Kasumi-1 (cell line): ENCODE data around the gene ABTB1.

Experiments
- DNase-seq, 2 experiments: peaks; one replicate each; lab custom pipeline; 2025; lab: John Stamatoyannopoulos, UW

ABTB1 gene

DNA sequence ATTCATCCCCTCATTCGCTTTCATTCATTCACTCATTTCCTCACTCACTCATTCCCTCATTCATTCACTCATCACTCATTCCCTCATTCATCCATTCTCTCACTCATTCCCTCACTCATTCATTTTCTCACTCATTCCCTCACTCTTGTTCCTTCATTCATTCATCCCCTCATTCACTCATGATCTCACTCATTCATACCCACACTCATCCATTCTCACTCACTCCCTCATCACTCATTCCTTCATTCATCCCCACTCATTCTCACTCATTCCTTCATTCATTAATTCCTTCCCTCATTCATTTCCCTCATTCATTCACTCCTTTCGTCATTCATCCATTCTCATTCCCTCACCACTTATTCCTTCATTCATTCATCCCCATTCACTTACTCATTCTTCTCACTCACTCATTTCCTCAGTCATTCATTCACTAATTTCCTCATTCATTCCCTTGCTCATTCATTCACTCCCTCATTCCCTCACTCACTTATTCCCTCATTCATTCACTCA, 14.5 kb downstream of the ABTB1 start:
- no peak for DNase-seq

DNA sequence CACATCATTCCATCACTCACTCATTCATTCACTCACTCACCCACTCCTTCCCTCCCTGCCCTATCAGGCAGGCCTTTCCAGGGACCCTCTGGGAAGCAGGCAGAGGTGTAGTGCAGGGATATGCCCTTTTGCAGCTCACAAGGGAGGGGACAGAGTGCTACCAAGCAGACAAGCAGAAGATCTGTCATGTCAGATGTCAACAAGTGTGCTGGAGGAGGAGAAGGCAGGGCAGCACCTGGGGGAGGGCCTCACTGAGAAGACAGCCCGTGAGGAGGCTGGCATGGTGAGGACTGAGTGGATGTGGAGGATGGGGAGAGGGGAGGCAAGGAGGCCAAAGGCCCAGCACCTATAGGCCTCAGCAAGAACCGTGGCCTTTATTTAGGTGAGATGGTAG, 15.3 kb downstream of the ABTB1 start:
- DNase-seq, result no peak

DNA sequence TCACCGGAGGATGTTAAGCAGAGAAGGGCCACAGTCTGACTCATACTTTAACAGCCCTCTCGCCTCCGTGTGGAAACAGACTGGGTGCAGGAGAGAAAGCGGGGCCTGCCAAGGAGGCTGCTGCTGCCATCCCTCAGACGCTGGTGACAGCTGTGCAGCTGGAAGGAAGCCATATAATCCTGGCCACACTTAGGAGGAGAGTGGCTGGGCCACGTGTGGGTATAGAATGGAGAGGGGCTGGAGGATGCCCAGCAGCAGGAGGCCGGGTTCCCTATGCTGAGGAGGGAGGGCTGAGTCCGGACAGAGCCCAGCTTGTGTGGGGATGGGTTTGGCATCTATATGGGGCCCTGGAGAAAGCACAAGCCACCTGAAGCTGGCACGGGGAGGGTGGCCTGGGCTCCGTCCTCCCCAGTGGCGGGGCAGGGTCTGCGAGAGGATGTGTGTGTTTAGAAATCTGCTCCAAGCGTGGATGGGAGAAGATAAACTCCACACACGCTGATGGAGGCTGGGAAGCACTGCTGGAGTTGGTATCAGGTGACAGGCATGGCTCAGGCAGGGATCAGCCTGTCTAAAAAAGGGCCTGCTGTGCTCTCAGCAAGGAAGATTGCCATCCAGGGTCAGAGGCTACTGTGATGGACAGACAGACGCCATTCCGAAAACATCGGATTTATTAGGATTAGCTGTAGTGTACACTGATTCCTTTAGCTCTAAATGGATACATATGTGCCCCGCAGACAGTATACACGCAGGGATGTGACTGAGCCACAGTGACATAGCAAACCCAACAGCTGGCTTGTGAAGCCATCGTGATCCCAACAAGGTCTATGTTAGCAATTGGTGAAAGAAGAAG, 15.9 kb downstream of the ABTB1 start:
- no peak for DNase-seq

DNA sequence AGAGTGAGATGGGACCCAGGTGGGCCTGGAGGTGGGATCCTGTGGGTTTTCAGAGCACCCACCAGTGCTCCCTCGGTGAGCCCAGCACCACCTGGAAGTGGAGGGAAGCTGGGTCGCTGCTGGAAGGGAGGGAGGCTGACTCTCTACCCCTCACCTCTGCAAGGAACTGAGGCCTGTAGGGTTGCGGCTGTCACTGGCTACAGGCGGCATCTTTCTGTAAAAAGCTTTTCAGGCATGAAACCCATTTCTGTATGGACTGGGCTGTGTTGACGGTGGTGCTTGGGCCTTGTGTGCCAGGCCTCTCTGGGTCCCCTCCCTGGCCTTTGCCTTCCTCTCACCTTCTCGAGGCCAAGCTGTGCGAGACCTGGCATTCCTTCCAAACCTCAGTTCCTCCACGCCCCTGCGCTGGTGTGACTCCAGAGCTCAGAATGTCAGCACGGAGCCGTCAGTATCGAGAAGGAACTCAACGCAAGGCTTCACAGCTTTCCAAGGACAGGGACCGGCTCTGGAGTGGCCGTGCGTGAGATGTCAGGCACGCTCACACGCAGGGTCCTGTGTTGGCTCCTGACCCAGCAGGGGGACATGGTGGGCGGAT, 16.6 kb downstream of the ABTB1 start:
- no peak for DNase-seq

DNA sequence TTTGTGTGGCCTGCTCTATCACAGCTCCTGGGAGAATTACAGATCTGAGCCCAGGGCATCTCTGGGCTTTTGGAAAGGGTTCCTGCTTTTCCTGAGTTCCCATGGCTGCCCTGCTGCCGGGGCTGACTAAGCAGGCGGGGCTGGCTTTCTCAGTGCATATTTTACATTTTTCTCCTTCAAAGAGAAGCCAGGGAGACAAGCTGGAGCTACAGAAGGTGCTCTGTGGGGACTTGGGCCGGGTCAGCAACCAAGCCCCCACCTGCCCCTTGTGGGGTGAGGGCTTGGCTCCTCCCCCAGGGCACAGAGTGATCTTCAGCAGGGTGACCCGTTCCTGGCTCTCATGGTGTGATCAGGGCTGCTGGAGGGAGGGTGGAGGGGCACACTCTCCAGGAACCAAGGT, 17.4 kb downstream of the ABTB1 start:
- DNase-seq, result no peak

DNA sequence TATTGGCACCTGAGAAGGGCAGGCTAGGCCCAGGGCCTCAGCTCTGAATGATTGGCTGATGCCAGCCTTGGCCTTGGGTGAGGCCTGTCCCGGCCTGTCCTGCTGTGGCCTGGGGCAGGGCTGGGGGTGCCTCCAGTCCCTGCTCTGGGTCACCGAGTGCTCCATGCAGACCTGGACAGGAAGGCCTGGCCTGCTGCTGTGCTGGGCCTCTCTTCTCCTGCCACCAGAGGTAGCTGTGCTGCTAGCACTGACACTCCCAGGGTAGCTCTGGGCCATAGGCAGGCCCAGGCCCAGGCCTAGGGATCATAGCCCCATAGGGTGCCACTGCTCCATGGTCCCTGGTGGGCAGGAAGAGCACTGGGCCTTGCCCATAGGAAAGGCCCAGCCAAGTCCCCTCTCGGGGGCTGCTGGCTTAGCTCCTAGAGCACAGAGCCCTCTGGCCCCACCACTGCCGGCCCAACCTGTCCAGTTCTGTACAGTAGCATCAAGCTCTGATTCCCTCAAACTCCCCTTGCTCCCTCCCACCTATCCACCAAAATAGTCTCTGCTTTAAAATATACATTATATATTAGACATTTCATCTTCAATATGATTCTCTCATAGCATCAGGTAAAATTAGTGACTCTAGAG, 18.2 kb downstream of the ABTB1 start:
- DNase-seq, result peak; percentile 61 to 72

DNA sequence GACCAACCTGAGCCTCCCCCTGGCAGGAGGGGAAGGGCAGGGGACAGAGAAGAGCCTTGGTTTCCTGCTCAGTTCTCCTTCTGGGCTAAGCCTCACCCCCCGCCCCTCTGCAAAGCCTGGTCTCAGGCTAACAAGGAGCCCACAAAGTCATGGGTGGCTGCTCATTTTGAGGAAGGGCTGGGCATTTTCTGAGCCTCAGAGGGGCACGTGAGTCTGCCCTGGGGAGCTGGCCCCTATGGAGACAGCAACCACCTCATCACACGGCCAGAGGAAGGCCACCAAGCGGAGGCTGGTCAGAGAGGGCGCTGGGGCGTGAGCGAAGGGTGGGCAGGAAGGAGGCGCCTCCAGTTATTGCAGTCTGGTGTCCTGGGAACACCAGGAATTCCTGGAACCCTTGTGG, 18.7 kb downstream of the ABTB1 start:
- DNase-seq, result no peak

DNA sequence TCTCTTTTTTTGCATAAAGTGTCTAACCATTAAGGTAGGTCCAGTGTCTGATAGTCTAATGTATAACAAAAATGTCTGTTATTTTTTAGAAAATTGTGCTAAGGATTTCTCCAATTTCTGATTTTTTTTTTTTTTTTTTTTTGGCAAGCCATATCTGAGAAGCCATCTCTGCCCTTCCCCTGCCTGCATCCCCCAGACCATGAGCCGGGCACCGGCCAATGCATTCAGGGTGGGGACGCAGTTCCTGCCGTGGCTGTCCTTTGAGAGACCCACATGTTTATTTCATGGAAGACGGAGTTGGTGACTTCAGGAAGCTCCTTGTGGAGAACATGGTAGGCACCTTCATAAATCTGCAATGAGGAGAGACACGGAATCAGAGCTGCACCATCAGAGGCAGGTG, 19.2 kb downstream of the ABTB1 start:
- DNase-seq, result no peak

DNA sequence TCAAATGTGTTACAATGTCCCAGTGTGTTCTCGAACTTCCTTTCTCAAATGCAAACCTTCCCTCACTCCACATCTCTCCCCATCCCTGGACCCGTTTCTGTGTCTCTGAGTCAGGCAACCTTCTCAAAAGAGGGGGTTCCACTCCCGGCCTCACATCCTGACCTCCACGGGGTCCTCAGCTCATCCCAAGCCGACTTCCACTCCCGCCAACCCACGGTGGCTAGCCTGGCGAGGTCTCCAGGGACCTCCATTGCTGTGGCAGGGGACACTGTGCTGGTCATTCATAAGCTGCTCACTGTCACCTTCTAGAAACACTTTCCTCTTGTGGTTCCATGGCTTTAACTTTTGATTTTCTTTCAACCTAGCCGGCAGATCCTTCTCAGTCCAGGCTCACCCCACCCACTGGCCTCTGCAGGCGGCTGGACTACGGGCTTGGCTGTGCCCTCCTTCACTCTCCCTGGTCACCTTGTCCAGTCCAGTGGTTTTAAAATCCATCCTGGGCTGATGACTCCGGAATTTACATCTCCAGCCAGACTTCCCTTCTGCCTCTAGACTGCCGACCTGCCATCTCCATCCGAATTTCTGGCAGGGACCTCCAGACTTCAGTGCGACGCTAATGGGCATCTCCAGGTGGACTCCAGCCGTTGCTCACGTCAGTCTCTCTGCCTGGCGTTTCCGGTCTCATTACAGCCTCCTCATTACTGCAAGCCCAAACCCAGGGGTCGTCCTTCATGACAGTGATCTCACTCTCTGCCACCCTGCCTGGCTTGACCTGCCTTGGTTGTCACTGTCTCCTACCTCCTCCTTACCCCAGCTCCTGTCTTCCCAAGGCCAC, 20.0 kb downstream of the ABTB1 start:
- no peak for DNase-seq

DNA sequence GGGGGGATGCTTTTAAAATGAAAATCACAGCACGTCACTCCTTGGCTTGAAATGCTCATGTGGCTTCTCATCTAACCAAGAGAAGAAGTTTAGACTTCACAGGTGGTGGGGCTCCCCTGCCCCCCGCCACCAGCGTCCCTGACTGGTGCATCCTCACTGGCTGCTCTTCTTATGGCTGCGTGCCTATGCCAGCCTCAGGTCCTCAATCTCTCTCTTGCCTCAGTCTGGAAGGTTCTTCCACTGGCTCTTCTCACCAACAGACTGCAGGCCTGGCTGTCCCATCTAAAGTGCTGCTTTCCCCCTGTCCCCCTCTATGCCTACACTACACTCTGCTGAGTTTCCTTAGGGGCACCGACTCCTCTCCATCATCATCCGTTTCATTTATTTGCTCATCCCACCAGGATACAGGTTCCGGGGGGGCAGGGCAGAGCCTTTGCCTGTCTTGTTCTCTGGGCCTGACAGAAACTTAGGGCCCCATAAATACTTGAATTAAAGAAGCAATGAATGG, 20.6 kb downstream of the ABTB1 start:
- DNase-seq, result no peak

DNA sequence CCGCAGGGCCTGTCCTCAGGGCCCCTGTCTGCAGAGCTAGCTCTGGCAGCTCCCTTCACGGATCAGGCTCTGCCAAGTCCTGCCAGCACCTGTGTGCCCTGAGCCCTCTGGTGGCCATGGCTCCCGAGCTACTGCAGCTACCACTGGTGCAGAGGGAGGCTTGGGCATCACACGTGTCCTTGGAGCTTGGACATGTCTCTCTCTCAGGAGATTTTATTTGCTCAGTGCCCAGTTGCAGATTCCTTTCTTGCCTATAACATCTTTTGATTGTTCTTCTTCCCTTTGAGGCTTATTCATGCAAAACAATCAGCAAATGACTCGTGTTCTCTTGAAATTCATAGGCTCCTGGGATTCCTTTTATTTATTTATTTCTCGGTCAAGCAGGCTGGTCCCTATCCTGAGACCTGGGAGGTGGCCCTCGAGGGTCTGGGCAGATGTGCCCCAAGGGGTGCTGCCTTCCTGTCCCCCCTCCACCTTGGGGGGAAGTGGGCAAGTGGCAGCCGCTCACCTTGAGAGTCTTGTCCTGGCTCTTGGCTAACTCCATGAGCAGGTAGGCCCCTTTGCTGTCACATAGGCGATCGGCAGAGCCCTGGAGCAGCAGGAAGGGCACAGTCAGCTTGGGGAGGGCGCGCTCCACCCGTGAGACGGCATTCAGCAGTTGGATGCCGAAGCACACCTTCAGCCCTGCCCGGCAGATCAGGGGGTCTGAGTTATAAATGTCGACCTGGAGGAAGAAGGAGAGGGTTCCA, 21.9 kb downstream of the ABTB1 start:
- DNase-seq, result peak; percentile 35 to 53

DNA sequence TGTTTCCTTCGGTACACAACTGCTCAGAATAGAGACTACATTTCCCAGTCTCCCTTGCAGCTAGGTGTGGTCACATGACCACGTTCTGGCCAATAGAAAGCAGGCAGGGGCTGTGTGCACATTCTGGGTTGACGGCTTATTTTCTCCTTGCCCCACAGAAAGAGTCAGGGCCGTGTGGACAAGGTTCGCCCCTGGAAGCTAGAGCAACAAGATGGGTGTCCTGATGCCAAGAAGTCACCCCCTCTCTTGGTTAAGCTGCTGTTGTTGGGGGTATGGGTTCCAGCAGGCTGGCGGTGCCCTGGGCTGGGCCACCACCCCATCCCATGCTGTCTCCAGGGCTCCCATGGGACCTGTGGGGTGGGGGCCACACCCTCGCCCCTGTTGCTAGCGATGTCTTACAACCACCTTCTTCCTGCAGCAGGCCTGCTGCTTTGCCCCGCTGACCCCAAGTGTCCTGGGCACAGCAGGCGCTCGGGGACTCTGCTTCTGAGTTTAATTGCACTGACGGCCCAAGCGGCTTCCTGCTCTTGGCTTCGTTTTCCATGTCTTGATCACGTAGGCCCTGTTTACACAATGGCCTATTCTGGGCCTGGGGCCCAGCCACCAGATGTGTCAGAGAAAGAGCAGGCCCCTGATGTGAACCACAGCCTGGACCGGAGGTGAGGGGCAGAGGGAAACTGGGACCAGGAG, 24.9 kb downstream of the ABTB1 start:
- DNase-seq, result peak; percentile 60 to 67

DNA sequence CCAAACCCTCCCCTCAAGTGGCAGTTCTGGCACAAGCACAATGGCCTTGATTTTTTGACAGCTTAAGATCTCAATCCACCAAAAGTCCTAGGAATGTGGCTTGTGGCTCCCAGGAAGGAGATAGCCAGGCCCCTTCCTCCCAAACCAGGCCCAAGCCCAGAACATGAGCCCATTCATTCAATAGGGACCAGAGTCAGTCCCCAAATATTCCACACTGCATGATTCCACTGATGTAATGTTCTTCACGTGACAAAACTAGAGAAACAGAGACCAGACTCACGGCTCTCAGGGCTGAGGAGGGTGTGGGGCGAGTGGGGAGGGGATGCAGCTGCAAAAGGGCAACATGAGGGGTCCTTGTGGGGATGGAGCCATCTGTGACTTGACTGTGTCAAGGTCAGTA, 25.5 kb downstream of the ABTB1 start:
- DNase-seq, result no peak

DNA sequence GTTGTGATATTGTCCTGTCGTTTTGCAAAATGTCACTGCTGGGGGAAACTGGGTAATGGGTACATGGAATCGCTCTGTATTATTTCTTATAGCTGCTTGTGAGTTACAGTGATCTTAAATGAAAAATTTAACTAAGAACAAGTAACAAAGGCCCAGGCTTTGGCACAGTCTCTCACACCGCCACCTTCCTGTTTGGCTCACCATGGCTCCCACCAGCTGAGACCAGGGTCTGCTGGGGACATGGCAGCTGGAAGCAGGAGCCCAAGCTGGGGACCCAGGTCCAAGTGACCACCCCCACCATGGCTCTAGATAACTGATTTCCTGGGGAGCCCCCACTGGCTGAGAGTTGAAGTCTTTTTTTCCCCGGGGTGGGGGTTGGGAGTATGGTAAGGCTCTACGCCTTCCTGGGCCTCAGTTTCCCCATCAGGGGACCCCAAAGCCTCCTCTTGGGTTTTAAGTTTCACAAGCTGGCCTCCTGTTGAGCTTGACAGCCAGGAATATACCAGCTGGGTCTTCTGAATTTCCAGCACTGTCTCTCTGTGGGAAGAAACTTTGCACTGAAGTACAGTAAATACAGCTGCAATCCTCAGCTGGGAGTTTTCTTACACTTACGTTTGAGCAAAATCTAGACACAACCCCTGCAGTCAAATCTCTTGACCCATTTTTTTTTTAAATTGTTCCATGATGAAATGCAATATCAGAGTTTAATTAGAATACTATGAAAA, 26.1 kb downstream of the ABTB1 start:
- no peak for DNase-seq

DNA sequence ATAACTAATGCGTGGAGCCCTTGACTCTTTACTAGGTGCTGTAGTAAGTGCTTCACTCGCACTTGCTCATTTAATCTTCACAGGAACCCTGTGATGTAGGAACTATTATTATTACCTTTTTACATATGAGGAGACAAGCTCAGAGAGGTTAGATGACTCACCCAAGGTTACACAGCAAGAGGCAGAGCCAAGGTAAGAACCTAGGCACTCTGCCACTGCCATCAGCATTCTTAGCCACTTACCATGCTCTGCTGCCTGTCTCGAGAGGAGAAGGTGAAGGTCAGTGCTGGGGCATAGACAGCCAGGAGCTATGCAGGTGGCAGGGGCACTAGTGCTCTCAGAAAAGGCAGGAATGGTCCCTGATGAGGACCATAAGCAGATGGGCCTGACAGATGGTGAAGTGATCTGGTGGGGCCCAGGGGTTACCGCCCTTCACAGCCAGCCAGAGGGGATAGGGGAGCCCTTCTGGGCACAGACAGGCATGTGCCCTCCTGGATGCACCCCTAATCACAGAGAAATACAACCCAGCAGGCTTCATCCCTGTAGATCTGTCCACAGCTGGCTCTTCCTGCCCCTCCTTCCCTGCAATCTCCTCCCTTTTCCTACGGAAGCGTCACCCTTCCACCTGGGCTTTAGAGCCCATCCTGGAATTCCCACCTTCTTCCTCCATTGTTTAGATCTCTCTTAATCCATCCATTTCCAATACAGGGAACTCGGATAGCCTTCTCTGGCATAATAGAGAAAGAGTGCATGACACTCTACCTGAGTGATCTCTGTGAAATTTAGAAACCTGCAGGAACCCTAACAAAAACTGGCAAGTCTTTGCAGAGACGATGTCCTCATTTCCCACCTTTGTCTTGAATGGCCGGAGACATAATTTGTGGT, 26.9 kb downstream of the ABTB1 start:
- no peak for DNase-seq

DNA sequence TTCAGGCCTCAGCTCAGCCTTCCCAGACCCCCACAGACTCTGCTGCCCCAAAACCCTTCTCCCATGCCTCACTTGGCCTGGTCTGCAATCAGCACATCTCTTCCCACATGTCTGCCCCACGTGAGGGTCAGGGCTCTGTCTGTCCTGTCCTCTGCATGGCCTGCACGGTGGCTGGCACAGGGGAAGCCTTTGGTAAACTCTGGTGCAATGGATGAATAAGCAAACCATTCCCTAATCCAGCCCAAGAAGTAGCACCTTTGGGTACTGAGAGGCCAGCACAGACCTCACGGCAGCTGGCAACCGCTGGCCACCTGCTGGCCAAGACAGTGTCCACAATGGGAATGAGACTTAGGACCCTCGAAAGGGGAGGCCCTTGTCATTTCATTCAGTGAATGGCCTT, 27.7 kb downstream of the ABTB1 start:
- no peak for DNase-seq

DNA sequence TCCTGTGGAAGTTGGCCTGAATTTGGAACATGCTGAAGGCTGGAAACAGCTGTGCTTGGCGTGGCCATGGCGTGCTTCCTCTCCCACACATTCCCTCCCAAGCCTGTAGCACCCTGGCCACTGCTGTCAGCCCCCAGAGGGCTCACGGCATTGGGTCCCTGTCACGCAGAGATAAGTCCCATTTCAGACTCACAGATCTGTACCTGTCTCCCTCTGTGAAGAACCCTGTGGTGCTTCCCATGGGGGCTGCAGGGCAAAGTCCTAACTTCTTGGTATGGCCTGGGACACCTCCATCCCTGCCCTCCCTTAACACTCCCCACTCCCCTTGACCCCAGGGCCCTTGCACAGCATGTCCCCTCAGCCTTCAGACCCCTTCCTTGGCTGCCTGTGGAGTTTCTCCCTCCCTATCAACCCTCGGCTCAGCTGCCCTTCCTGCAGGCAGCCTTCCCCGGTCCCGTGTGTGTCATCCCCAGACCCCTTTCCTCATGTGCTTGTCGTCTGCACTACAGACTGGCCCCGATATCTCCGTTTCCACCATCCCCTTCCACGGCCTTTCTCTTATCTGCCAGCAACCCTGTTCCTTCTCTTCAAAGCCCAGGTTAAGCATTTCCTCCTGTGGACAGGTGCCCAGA, 28.6 kb downstream of the ABTB1 start:
- no peak for DNase-seq

DNA sequence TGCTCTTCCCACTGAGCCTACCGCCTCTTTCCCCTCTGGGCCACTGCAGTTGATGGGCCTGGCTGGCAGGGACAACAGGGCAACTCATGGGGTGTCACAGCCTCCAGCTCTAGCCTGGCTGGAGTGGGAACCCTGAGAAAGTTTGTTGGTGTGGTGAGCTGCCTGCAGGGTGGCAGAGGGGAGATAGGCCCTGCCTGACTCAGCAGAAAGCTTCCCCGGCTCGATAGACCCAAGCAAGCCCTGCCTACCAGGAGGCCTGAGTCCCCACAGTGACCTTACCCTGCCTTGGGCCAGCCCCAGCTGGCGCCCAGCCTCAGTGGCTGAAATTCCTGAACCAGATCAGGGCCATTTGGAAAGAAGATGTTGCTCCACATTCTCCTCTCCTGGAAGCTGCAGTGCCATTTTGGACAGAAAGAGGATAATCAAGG, 29.4 kb downstream of the ABTB1 start:
- DNase-seq, result no peak
